ENCODE results near the gene CLTA.

- TF ChIP-seq REST (IDR thresholded peaks at IDR 0.05; ENCODE audit: insufficient read depth in 1 of 2, low read depth in 2 of 2, low read length in 1 of 2) (no peak), CTCF (IDR thresholded peaks at IDR 0.05) (no peak), SIN3A (IDR thresholded peaks at IDR 0.05; ENCODE audit: borderline replicate concordance, insufficient read depth, low read depth, low read length) (no peak)
Observed at GRCh38 chr9:36258996-36259533, 68.3 kb downstream of the CLTA start.
